HTERT RPE-1 (cell line): ENCODE data around the gene SKIL.

ENCODE experiments used
- in situ Hi-C: fragments of 300-500 bp; cut with MboI; formaldehyde crosslinking; loops from 4 replicates; pipeline ENCODE4 v1.14.3; 2020; ENCODE audit warnings: low sequenced_read_pairs

Gene SKIL

GRCh38 chr3:170346481-170347392 is 10.8 kb upstream of the SKIL start:
- in situ Hi-C loops, result no loop called here

GRCh38 chr3:170350515-170351413 is 6.8 kb upstream of the SKIL start:
- in situ Hi-C loops, result no loop called here

- in situ Hi-C loops, result no loop called here
These were observed 4.6 kb upstream of the SKIL start for GRCh38 chr3:170352936-170353335.

GRCh38 chr3:170353485-170353884 is 4.0 kb upstream of the SKIL start:
- in situ Hi-C loops, result no loop called here

- in situ Hi-C loops, result no loop called here
These were observed 2.8 kb upstream of the SKIL start for GRCh38 chr3:170354760-170355159.

GRCh38 chr3:170355738-170356595 is 1.5 kb upstream of the SKIL start:
- in situ Hi-C loops, result no loop called here

- in situ Hi-C loops, result no loop called here
These were observed 829 bp upstream of the SKIL start for GRCh38 chr3:170356596-170357175.

- in situ Hi-C loops, result no loop called here
These were observed 811 bp downstream of the SKIL start for GRCh38 chr3:170358042-170359010.

GRCh38 chr3:170359178-170359704 is 1.7 kb downstream of the SKIL start:
- in situ Hi-C loops, result no loop called here

- in situ Hi-C loops, result no loop called here
These were observed 3.0 kb downstream of the SKIL start for GRCh38 chr3:170360466-170360865.

- in situ Hi-C loops, result no loop called here
These were observed 3.4 kb downstream of the SKIL start for GRCh38 chr3:170360916-170361315.

GRCh38 chr3:170361711-170362110 is 4.2 kb downstream of the SKIL start:
- in situ Hi-C loops, result no loop called here

- in situ Hi-C loops, result no loop called here
These were observed 6.0 kb downstream of the SKIL start for GRCh38 chr3:170363471-170363994.

GRCh38 chr3:170364965-170365364 is 7.5 kb downstream of the SKIL start:
- in situ Hi-C loops, result no loop called here

GRCh38 chr3:170367797-170368196 is 10.3 kb downstream of the SKIL start:
- in situ Hi-C loops, result no loop called here

- in situ Hi-C loops, result no loop called here
These were observed 11.4 kb downstream of the SKIL start for GRCh38 chr3:170368921-170369320.

GRCh38 chr3:170372190-170372879 is 14.8 kb downstream of the SKIL start:
- in situ Hi-C loops, result no loop called here

GRCh38 chr3:170383567-170383966 is 26.1 kb downstream of the SKIL start:
- in situ Hi-C loops, result no loop called here
